HPDE6-E6E7 (cell line): ENCODE data around the gene PRKACA.
A peak's percentile ranks its signal among the peaks of the same experiment; 100 is the strongest.
"Not testable (repeated sequence)": the region's sequence is repeated elsewhere in the genome, so short reads cannot be mapped to it uniquely, and the experiment has no call there.

Experiments
- DNase-seq: peaks from one replicate; pipeline ENCODE4 v3.0.0; 2011; ENCODE audit warnings: missing footprints; ENCODE audit errors: extremely low spot score

Gene PRKACA

DNA sequence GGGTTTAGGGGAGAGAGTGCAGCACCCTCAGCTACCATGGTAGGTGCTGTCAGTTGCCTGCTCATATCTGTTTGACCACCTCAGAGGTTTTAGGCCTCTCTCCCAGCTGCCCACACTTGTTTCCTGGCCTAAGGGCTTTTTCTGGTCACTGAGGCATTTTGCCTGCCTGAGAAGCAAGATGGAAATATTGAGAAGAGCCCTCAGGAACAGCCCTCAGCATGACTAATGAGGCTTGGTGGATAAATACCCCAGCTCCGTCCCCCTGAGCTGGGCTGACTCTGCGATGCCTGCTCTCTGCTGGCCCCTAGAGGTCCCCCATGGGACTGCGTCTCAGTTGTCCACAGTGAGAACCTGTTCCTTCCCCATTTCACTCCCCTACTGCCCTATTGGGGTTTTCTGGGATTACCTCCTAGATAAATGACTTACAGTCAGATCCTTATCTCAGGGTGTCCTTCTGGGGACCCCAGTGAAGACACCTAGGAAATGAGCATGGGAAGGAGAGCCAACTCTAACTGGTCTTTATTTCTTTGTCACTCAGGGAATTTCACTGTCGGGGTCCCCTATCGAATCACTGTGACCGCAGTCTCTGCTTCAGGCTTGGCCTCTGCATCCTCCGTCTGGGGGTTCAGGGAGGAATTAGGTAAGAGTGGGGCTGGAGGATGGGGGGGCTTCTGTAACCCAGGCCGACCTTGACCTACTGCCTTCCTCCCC is 69.0 kb downstream of the PRKACA start:
- peak; percentile 65 for DNase-seq

DNA sequence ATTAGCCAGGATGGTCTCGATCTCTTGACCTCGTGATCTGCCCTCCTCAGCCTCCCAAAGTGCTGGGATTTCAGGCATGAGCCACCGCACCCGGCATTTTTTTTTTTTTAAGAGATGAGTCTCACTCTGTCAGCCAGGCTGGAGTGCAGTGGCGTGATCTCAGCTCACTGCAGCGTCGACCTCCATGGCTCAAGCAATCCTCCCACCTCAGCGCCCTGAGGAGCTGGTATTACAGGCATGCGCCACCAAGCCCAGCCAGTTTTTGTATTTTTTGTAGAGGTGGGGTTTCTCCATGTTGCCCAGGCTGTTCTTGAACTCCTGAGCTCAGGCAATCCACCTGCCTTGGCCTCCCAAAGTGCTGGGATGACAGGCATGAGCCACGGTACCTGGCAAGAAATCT is 69.7 kb downstream of the PRKACA start:
- DNase-seq, result not testable (repeated sequence)

DNA sequence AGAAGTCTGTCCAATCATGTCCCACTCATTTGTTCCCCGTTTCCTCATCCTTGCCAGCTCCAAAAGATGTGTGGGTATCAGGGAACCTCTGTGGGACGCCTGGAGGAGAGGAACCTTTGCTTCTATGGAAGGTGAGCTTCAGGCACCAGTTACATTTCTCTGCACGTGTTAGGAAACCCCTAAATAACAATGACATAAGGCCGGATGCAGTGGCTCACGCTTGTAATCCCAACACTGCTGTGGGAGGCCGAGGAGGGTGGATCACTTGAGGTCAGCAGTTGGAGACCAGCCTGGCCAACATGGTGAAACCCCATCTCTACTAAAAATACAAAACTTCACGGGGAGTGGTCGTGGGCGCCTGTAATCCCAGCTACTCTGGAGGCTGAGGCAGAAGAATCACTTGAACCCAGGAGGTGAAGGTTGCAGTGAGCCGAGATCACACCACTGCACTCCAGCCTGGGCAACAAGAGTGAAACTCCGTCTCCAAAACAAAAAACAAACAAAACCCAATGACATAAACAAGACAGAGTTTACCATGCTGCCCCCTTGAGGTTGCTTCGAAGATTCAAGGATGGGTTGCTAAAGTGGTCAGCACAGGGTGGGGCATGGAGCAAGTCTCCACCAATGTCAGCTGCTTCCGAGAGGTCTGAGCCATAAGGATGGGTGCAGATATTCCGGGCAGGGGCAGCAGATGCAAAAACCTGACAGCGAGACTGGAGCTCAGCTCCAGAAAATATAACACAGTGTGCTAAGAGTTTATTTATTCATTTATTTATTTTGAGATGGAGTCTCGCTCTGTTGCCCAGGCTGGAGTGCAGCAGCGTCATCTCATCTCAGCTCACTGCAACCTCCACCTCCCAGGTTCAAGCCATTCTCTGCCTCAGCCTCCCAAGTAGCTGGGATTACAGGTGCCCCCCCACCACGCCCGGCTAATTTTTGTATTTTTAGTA is 74.6 kb downstream of the PRKACA start:
- DNase-seq, result peak; percentile 74
